CD4-positive, alpha-beta T cell treated with Interferon alpha-2 for 1 hour (primary cell): ENCODE results near the gene TRIO.
"Not testable (repeated sequence)": the region's sequence is repeated elsewhere in the genome, so short reads cannot be mapped to it uniquely, and the experiment has no call there.

Source experiments
- DNase-seq, 2 donors: peaks; one replicate each; pipeline ENCODE4 v3.0.0-alpha.2; 2020 to 2022

TRIO gene

GRCh38 chr5:14142827-14143545 lies at the start of gene TRIO:
Gene TRIO (plus strand): TSS chr5:14143342. CDS start chr5:14143726, 384 bp downstream.
- DNase-seq: peak; percentile 73 to 75

DNA sequence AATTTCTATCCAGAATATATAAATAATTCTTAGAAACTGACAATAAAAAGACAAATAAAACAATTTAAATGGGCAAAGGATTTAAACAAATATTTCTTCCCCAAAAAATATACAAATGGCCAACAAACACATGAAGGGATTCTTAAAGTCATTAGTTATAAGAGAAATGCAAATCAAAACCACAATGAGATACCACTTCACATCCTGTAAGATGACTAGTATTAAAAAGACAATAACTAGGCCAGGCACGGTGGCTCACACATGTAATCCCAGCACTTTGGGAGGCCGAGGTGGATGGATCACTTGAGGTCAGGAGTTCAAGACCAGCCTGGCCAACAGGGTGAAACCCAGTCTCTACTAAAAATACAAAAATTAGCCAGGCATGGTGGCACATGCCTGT lies 45.8 kb upstream of the TRIO start:
- DNase-seq: not testable (repeated sequence)

- DNase-seq: no peak
Observed at GRCh38 chr5:14097998-14098471, 45.1 kb upstream of the TRIO start.

- DNase-seq: no peak
Observed at GRCh38 chr5:14100281-14100680, 42.9 kb upstream of the TRIO start.

- no peak for DNase-seq
Observed at GRCh38 chr5:14101922-14102321, 41.2 kb upstream of the TRIO start.

- no peak for DNase-seq
Observed at GRCh38 chr5:14102666-14103065, 40.5 kb upstream of the TRIO start.

DNA sequence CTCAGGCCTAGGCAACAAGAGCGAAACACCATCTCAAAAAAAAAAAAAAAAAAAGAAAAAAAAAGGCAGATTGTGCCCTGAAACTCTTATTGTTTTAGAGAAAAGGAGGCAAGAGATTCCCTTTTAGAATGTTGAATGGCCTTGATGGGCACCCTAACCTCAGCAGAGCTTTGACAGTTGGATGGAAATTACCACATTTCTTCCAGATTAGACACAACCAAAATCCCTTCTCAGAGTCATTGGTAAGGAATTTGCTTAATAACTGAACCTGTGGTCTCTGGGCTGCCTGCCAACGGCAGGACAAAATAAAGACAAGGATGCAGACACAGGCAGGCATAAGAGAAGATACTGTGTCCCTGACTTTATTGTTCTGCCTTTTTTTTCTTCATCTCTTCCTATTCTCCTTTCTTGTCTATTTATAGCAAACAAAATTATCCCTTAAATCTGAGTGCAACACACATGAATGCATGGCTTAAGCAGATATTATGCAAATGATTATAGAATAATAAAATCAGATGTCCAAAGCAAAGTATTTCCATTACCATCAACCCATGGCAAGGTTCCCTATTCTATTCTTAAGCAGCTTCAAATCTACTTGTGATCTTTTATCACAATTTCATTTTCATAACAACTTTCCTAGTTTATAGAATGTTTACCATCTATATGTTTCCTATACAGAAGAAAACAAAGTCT lies 37.3 kb upstream of the TRIO start:
- no peak for DNase-seq

- no peak for DNase-seq
Observed at GRCh38 chr5:14107536-14107935, 35.6 kb upstream of the TRIO start.

GRCh38 chr5:14108170-14108996 lies 34.8 kb upstream of the TRIO start:
- DNase-seq: peak; percentile 39 to 56

GRCh38 chr5:14109041-14109747 lies 33.9 kb upstream of the TRIO start:
- no peak for DNase-seq

DNA sequence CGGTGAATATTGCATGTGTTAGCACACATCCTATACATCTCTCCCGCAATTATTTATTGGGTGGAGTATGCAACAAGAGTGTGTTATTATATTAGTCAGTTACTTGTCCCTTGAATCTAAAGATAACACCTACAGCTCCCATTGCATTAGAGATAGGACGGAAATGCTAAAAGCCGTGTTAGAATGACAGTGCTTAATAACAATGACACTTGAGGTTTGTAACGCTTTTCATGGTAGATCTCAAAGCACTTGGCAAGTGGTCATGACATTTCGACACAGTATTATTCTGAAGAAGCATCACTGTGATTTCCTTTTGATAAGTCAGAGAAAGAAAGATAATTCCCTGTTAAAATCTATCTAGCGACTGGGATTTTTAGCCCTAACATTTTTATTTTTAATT lies 33.4 kb upstream of the TRIO start:
- DNase-seq: no peak

DNA sequence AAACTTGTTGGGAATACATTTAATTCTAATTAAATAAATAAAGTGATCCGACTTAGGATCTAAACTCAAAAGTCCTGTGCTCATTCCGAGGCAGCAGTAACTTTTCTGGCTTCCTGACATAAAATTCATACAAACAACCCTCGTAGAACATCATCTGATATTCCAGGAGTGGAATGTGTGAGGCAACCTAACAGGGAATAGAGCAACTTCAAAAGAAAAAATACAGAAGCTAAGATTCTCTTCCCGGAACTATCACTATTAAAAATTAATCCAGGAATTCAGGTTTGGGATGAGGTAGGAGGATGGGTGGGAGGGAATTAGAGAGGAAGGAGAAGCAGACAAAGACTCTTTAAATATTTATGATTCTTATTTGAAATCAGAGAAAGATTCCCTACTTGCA lies 32.9 kb upstream of the TRIO start:
- no peak for DNase-seq

GRCh38 chr5:14110680-14111079 lies 32.5 kb upstream of the TRIO start:
- no peak for DNase-seq

DNA sequence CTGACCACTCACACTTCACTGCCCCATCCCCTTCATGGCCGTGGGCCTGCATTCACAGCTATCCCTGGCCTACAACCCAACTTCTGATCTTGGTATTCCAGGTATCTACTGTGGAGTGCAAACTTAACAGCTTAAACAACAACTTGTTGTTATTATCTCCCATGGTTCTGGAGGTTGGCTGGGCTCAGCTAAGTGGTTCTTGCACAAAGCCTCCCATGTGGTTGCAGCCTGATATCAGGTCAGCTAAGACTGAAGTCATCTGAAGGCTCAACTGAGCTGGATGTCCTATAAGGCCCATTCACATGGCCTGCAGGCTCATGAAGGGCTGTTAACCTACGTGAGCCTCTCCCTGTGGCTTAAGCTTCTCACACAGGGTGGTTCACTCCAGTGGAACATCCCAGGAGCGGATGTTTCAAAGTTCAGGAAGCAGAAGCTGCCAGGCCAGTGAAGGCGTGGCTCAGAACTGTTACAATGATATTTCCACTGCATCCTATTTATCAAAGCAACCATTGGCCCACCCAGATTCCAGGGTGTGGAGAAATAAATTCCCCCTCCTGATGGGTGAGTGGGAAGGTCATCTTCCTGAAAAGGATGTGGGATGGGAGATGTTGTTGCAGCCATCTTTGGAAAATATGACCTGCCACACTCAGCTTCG lies 30.0 kb upstream of the TRIO start:
- DNase-seq: no peak

DNA sequence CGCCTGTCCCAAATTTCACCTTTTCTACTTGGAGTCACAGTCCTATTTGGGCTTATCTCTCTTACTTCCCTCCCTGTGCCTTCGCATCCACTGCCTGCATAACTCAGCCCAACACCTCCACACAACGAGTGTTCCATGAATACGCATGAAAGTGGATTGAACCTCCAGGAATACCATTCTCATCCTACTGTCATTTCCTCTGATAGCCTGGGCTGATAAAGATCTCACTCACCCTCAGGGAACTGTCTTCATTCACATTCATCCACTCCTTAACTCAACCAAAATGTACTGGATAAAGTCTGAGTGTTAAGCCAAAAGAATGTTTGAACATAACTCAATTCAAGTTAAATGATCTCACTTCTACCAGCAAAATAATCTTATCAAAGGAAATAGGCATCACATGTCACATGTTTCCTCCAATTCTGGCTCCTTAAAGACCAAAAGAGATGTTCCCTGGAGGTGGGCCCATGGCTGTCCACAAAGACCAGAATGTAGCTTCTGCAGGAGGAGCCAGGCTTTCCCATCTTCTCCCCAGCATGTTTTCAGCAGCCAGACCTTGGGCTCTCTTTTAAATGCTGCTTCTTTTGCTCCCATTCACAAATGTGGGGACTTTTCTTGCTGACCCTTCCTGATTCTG lies 28.4 kb upstream of the TRIO start:
- DNase-seq: no peak

- DNase-seq: no peak
Observed at GRCh38 chr5:14115323-14115895, 27.7 kb upstream of the TRIO start.

DNA sequence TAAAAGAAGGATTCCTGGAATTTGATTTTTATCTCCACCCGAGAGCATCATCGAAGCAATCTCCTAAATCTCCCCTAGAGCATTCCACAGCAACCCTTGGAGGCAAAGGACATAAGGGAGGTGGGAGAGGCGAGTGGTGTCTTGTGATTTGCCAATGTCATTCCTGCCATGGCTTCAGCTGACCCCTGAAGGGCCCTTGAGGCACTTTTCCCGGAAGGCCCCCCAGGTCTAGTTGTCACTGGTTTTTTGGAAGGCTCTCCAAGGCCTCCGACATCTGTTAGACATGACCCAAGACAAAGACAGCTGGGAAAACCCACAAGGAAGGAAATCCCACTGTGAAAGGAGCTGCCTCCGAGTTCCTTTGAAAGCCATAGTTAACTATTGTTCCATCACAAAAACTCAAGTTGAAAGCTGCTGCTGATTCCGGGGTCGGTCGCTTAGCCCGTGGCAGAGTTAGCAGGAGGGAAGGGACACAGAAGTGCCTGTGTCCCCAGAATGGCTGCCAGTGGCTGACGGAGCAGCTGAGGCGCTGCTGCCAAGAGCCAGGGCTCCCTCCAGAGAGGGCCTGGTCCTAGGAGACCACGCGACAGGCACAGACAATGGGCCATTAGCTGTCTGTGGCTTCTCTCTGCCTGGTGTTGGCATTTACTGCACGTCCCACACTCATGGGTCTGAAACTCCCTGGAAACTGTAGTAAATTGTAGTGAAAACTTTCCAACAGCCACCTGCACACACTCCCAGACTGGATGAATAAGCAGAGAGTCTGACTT lies 24.4 kb upstream of the TRIO start:
- DNase-seq: no peak

GRCh38 chr5:14120176-14120575 lies 23.0 kb upstream of the TRIO start:
- no peak for DNase-seq

- DNase-seq: no peak
Observed at GRCh38 chr5:14121552-14121951, 21.6 kb upstream of the TRIO start.

GRCh38 chr5:14122089-14122488 lies 21.1 kb upstream of the TRIO start:
- no peak for DNase-seq

DNA sequence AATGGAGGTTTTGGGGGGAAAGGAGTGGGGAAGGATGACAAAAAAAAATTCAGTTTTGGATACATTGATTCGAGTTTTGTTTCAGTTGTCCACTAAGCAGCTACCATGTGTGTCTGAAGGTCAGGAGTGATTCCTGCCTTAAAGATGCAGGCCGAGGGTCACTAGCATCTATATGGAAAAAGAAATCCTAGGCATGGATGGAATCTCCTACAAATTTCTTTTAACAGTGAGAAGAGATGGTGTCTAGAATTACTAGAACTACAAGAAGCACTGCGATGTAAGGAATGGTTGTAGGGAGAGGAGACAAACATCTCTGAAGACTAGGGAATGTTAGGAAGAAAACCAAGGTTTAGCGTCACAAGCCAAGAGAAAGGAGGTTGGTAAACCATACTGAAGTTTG lies 19.6 kb upstream of the TRIO start:
- DNase-seq: no peak
